HepG2 (cell line): ENCODE data around the gene ADAMTS16. TPM values are rescaled to one million over a fixed set of nuclear protein-coding genes. Genes with fewer than 3 reads are reported as not detected.

ENCODE experiments used
- ATAC-seq: fragments of 200-7000 bp; cut with Tn5 transposase; 3 replicates; pipeline ENCODE4 v1.9.1; 2020; ENCODE audit warnings: mild to moderate bottlenecking, moderate library complexity
- BruUV-seq: library from RNA; stranded (reverse); fragments of 400-500 nt; replicated peaks from 2 replicates; lab custom pipeline; 2021; lab: Mats Ljungman, UMichigan
- CTCF ChIA-PET: fragments of 300-600 bp; formaldehyde crosslinking; extraction: SDS; loops from one replicate; lab custom pipeline; 2021; ENCODE audit warnings: low total read pairs, inconsistent platforms, low intra/inter-chr PET ratio; lab: Yijun Ruan, JAX
- POLR2A ChIA-PET: fragments of 350-600 bp; sonication (Branson Sonifier 250); formaldehyde crosslinking; loops from one replicate; lab custom pipeline; 2020; ENCODE audit warnings: antibody characterized with exemption, inconsistent platforms; lab: Yijun Ruan, JAX
- DNase-seq: peaks from one replicate; pipeline ENCODE4 v3.0.0-alpha.2; 2015; ENCODE audit warnings: low spot score
- FAIRE-seq: peaks from 3 replicates; lab custom pipeline; 2011; peaks lifted over from hg19 to GRCh38; lab: Jason Lieb, UNC
- H2AFZ ChIP-seq: one replicate; pipeline ENCODE4 v1.6.1; 2011; ENCODE audit warnings: low read length, inconsistent platforms
- H3K27ac ChIP-seq: fragments of 300-600 bp; 3 replicates; pipeline ENCODE4 v1.8.0; 2011; ENCODE audit warnings: mixed run types, mild to moderate bottlenecking, mixed read lengths, low read length, inconsistent platforms; ENCODE audit not compliant: insufficient read depth; ENCODE audit errors: extremely low read length
- H3K27me3 ChIP-seq, 2 experiments: fragments of 200-600 bp in 1 of 2; 2 replicates in 1 of 2; 3 replicates in 1 of 2; pipeline versions ENCODE4 v1.6.0 to v1.8.0; 2011; ENCODE audit warnings: low read length in 2 of 2, mild to moderate bottlenecking in 2 of 2, moderate library complexity in 2 of 2, inconsistent platforms in 1 of 2; ENCODE audit not compliant: insufficient read depth in 2 of 2, control insufficient read depth in 1 of 2
- H3K36me3 ChIP-seq, 2 experiments: fragments of 200-600 bp in 1 of 2; replicated peaks in 1 of 2; 2 replicates in 1 of 2; 3 replicates in 1 of 2; pipeline versions ENCODE4 v1.5.1 to v1.8.0; 2011; ENCODE audit warnings: low read length in 2 of 2, inconsistent platforms in 1 of 2; ENCODE audit not compliant: insufficient read depth in 2 of 2, control insufficient read depth in 1 of 2
- H3K4me1 ChIP-seq: 2 replicates; pipeline ENCODE4 v1.5.1; 2012; ENCODE audit warnings: low read length, inconsistent platforms; ENCODE audit not compliant: insufficient read depth
- H3K4me2 ChIP-seq: 2 replicates; pipeline ENCODE4 v1.6.0; 2011; ENCODE audit warnings: low read depth, low read length, inconsistent platforms
- H3K4me3 ChIP-seq, 3 experiments: fragments of 200-600 bp in 1 of 3; sonication (generic), shearing (Covaris generic) in 1 of 3; replicated peaks in 1 of 3; 2 replicates each; pipeline ENCODE4 v1.5.1; 2011 to 2016; ENCODE audit warnings: low read length in 3 of 3, inconsistent platforms in 2 of 3, low read depth in 2 of 3, mild to moderate bottlenecking in 2 of 3, control low read depth in 1 of 3, mixed read lengths in 1 of 3; ENCODE audit not compliant: insufficient read depth in 1 of 3
- H3K79me2 ChIP-seq: one replicate; pipeline ENCODE4 v1.6.1; 2011; ENCODE audit warnings: low read length, inconsistent platforms; ENCODE audit not compliant: insufficient read depth
- H3K9ac ChIP-seq: 2 replicates; pipeline ENCODE4 v1.6.0; 2011; ENCODE audit warnings: mild to moderate bottlenecking, low read depth, low read length, inconsistent platforms; ENCODE audit not compliant: insufficient read depth
- H3K9me3 ChIP-seq: 2 replicates; pipeline ENCODE4 v1.5.1; 2012; ENCODE audit warnings: mild to moderate bottlenecking, low read length
- H4K20me1 ChIP-seq: 2 replicates; pipeline ENCODE4 v1.6.0; 2011; ENCODE audit warnings: inconsistent platforms, mild to moderate bottlenecking, low read length, moderate library complexity; ENCODE audit not compliant: insufficient read depth
- AKAP8 ChIP-seq: sonication (generic); formaldehyde crosslinking; IDR thresholded peaks from 2 replicates; pipeline ENCODE4 v1.5.1; 2020; ENCODE audit warnings: mild to moderate bottlenecking, missing genetic modification reagents
- ATM ChIP-seq: fragments of 450-650 bp; IDR thresholded peaks from 2 replicates; pipeline ENCODE4 v1.7.1; 2017; ENCODE audit warnings: mild to moderate bottlenecking, borderline replicate concordance
- DMAP1 ChIP-seq: IDR thresholded peaks from 2 replicates; pipeline ENCODE4 v1.6.1; 2016
- ELF3 ChIP-seq: IDR thresholded peaks from 2 replicates; pipeline ENCODE4 v1.6.1; 2016; ENCODE audit warnings: missing genetic modification reagents, missing compliant biosample characterization
- SRSF4 ChIP-seq: fragments of 200-400 bp; formaldehyde crosslinking; IDR thresholded peaks from one replicate; pipeline ENCODE4 v1.6.1; 2018; ENCODE audit warnings: mild to moderate bottlenecking, low read depth, low read length, moderate library complexity; ENCODE audit not compliant: poor library complexity, severe bottlenecking
- YY1 ChIP-seq: IDR thresholded peaks from 2 replicates; pipeline ENCODE4 v1.6.1; 2011; ENCODE audit warnings: low read length, low read depth, moderate library complexity, mild to moderate bottlenecking; ENCODE audit not compliant: insufficient read depth, insufficient replicate concordance
- ZNF136 ChIP-seq: sonication (generic); formaldehyde crosslinking; IDR thresholded peaks from 2 replicates; pipeline ENCODE4 v1.8.1; 2022; ENCODE audit warnings: low read depth, mild to moderate bottlenecking, moderate library complexity, missing genetic modification reagents
- ZNF17 ChIP-seq: sonication (generic); formaldehyde crosslinking; IDR thresholded peaks from 2 replicates; pipeline ENCODE4 v1.5.0; 2020; ENCODE audit warnings: mild to moderate bottlenecking, missing genetic modification reagents
- ZNF776 ChIP-seq: sonication (generic); formaldehyde crosslinking; IDR thresholded peaks from 2 replicates; pipeline ENCODE4 v1.4.0; 2020; ENCODE audit warnings: mild to moderate bottlenecking, missing genetic modification reagents
- WGBS: methylation state at CpG from one replicate; pipeline ENCODE4 v1.1.6; 2017; ENCODE audit warnings: low lambda C conversion rate; 5-methylcytosine and 5-hydroxymethylcytosine counted together
- in situ Hi-C: cut with HindIII; loops from 2 replicates; pipeline ENCODE4 v1.10.0; 2017; ENCODE audit warnings: low pct_unique_long_range_greater_than_20kb; ENCODE audit not compliant: extremely low pct_ligation_motif_present
- intact Hi-C: fragments of 100-400 bp; cut with micrococcal nuclease; formaldehyde crosslinking; loops from one replicate; pipeline ENCODE4 v1.10.0; 2022; ENCODE audit not compliant: unreplicated experiment
- polyA plus RNA-seq, 8 experiments: library from polyadenylated mRNA; depleted of rRNA in 3 of 8; stranded (reverse) in 7 of 8; unstranded in 1 of 8; fragments of >200 nt; fragmentation: Illumina TruSeq in 4 of 8; extraction: Trizol in 4 of 8; gene quantifications; 2 replicates each; pipeline versions ENCODE4 v1.2.1 to v1.2.3, GENCODE V29; 2011 to 2016; ENCODE audit warnings: low read depth in 4 of 8, missing spikeins in 1 of 8, mixed read lengths in 1 of 8; ENCODE audit not compliant: insufficient read depth in 1 of 8
- total RNA-seq, 5 experiments: library from RNA; depleted of rRNA; stranded (reverse); fragments of >200 nt; fragmentation: Illumina TruSeq; extraction: Trizol; gene quantifications; 2 replicates each; pipeline ENCODE4 v1.2.3, GENCODE V29; 2016; ENCODE audit warnings: low read depth in 1 of 5
- TF ChIP-seq, protein P1 (sequence below), 2 experiments: sonication (generic) in 1 of 2; formaldehyde crosslinking in 1 of 2; IDR thresholded peaks; 2 replicates each; pipeline versions ENCODE4 v1.4.0 to v1.6.1; 2016 to 2020; ENCODE audit warnings: borderline replicate concordance in 1 of 2, low read depth in 1 of 2, mild to moderate bottlenecking in 1 of 2, missing genetic modification reagents in 1 of 2
- TF ChIP-seq, protein P2 (sequence below): sonication (generic); formaldehyde crosslinking; IDR thresholded peaks from 2 replicates; pipeline ENCODE4 v1.4.0; 2020; ENCODE audit warnings: missing genetic modification reagents, borderline replicate concordance
- TF ChIP-seq, protein P3 (sequence below): sonication (generic); formaldehyde crosslinking; IDR thresholded peaks from 2 replicates; pipeline ENCODE4 v1.4.0; 2020; ENCODE audit warnings: missing genetic modification reagents, low read depth, mild to moderate bottlenecking, borderline replicate concordance

The ADAMTS16 gene
- total and polyA plus RNA-seq, 2 of the 13 experiments (the other 11 are each of a cell fraction or from before 2014, with no cell fraction given) = 0.02 to 0.03 TPM

DNA sequence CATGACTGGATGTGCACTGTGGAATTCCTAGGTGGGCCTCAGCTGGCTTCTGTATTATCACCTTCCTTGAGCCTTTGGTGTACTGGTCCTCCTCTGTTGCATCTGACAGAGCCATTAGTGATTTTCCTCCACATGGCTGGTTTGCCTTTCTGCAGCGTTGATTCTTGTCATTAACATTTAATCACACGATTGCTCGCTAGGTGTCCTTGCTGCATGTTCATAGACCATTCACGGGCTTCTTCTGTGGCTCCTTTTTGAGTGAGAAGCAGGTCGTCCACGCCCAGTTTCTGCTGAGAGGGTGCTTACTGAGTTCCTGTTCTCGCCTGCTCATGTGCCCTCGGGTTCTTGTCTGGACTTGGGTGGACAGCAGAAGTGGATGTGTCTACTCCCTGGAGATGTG lies 29.3 kb downstream of the ADAMTS16 start:
- CTCF ChIA-PET = no interaction called here

GRCh38 chr5:5178136-5178535 lies 38.0 kb downstream of the ADAMTS16 start:
- peaks cover 10% of the 10 kb centered on the region for H3K4me1 ChIP-seq
- ATAC-seq = peak; percentile 96
- POLR2A ChIA-PET = no interaction called here
- WGBS = 0% methylated on average over 4 of the region's 4 CpGs
- TF ChIP-seq, protein P1, sequence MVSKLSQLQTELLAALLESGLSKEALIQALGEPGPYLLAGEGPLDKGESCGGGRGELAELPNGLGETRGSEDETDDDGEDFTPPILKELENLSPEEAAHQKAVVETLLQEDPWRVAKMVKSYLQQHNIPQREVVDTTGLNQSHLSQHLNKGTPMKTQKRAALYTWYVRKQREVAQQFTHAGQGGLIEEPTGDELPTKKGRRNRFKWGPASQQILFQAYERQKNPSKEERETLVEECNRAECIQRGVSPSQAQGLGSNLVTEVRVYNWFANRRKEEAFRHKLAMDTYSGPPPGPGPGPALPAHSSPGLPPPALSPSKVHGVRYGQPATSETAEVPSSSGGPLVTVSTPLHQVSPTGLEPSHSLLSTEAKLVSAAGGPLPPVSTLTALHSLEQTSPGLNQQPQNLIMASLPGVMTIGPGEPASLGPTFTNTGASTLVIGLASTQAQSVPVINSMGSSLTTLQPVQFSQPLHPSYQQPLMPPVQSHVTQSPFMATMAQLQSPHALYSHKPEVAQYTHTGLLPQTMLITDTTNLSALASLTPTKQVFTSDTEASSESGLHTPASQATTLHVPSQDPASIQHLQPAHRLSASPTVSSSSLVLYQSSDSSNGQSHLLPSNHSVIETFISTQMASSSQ (IDR thresholded peaks at IDR 0.05; ENCODE audit: low read depth) = peak; percentile 65
- TF ChIP-seq, protein P1 (CRISPR knock-in tag; IDR thresholded peaks at IDR 0.05; ENCODE audit: borderline replicate concordance) = no peak
- TF ChIP-seq, protein P2, sequence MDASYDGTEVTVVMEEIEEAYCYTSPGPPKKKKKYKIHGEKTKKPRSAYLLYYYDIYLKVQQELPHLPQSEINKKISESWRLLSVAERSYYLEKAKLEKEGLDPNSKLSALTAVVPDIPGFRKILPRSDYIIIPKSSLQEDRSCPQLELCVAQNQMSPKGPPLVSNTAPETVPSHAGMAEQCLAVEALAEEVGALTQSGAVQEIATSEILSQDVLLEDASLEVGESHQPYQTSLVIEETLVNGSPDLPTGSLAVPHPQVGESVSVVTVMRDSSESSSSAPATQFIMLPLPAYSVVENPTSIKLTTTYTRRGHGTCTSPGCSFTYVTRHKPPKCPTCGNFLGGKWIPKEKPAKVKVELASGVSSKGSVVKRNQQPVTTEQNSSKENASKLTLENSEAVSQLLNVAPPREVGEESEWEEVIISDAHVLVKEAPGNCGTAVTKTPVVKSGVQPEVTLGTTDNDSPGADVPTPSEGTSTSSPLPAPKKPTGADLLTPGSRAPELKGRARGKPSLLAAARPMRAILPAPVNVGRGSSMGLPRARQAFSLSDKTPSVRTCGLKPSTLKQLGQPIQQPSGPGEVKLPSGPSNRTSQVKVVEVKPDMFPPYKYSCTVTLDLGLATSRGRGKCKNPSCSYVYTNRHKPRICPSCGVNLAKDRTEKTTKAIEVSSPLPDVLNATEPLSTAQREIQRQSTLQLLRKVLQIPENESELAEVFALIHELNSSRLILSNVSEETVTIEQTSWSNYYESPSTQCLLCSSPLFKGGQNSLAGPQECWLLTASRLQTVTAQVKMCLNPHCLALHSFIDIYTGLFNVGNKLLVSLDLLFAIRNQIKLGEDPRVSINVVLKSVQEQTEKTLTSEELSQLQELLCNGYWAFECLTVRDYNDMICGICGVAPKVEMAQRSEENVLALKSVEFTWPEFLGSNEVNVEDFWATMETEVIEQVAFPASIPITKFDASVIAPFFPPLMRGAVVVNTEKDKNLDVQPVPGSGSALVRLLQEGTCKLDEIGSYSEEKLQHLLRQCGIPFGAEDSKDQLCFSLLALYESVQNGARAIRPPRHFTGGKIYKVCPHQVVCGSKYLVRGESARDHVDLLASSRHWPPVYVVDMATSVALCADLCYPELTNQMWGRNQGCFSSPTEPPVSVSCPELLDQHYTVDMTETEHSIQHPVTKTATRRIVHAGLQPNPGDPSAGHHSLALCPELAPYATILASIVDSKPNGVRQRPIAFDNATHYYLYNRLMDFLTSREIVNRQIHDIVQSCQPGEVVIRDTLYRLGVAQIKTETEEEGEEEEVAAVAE (CRISPR knock-in tag) = no peak
- TF ChIP-seq, all 625 proteins: peak for 1
- BruUV-seq = no TSS peak
- CTCF ChIA-PET = no interaction called here
- Histone ChIP-seq H4K20me1 (no peaks in the 10 kb centered on the region), H3K9me3 (no peaks in the 10 kb centered on the region), H3K4me3 (no peak overlapping the region), H3K9ac (no peak overlapping the region), H3K4me2 (no peak overlapping the region), H3K79me2 (no peaks in the 10 kb centered on the region), H3K36me3 (no peaks in the 10 kb centered on the region), H3K27me3 (no peaks in the 10 kb centered on the region; a peak in 1 of 5 replicates), H3K27ac (no peak overlapping the region), H2AFZ (no peak overlapping the region)
- in situ Hi-C loops (no loop called here), intact Hi-C loops (no loop called here)
- FAIRE-seq (peak; percentile 86), DNase-seq (peak; percentile 30)

More for the DNA sequence above, 29.3 kb downstream of the ADAMTS16 start:
- POLR2A ChIA-PET = no interaction called here
- Histone ChIP-seq H3K4me1 (no peaks in the 10 kb centered on the region), H3K27me3 (no peaks in the 10 kb centered on the region), H3K9me3 (no peaks in the 10 kb centered on the region), H3K4me2 (no peak overlapping the region)
- 50% methylated on average over 8 of the region's 8 CpGs for WGBS
- TF ChIP-seq ELF3 = no peak
- TF ChIP-seq AKAP8 (CRISPR knock-in tag) = no peak
- no peak for TF ChIP-seq SRSF4
- TF ChIP-seq YY1 = no peak
- TF ChIP-seq ZNF136 (CRISPR knock-in tag) = no peak
- TF ChIP-seq, protein P3, sequence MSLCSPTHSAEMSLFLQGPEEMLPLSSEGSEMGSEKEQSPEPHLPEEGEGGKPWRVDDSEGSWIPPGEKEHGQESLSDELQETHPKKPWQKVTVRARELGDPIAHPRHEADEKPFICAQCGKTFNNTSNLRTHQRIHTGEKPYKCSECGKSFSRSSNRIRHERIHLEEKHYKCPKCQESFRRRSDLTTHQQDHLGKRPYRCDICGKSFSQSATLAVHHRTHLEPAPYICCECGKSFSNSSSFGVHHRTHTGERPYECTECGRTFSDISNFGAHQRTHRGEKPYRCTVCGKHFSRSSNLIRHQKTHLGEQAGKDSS (CRISPR knock-in tag) = no peak
- TF ChIP-seq ZNF776 (CRISPR knock-in tag) = no peak
- no peak for TF ChIP-seq ZNF17
- TF ChIP-seq ATM = no peak
- no peak for TF ChIP-seq DMAP1
- TF ChIP-seq, all 625 proteins: peak for 0
- intact Hi-C loops (no loop called here), in situ Hi-C loops (no loop called here)
- BruUV-seq = no TSS peak
- FAIRE-seq = no peak
- no peak for DNase-seq
- H3K4me3 ChIP-seq = no peak overlapping the region
- no peak overlapping the region for H2AFZ ChIP-seq
- H3K9ac ChIP-seq = no peak overlapping the region
- no peaks in the 10 kb centered on the region for H3K36me3 ChIP-seq
- H3K79me2 ChIP-seq = no peaks in the 10 kb centered on the region
- ATAC-seq = no peak
- no peaks in the 10 kb centered on the region for H4K20me1 ChIP-seq
- no peak overlapping the region for H3K27ac ChIP-seq
